K562 (cell line): Measurements from ENCODE around the gene ZNRD2. TPM values are rescaled to one million over a fixed set of nuclear protein-coding genes. Genes with fewer than 3 reads are reported as not detected.

ENCODE experiments used
- HDAC6 ChIP-seq: IDR thresholded peaks from 2 replicates; pipeline ENCODE4 v1.6.1; 2012; ENCODE audit warnings: low read depth, mild to moderate bottlenecking, control low read depth, inconsistent platforms, low read length, moderate library complexity
- HOMEZ ChIP-seq: fragments of 250-450 bp; sonication (Bioruptor Pico); IDR thresholded peaks from 2 replicates; pipeline ENCODE4 v1.4.0; 2020; ENCODE audit warnings: mild to moderate bottlenecking, moderate library complexity
- IRF1 ChIP-seq: sonication (generic); formaldehyde crosslinking; IDR thresholded peaks from 2 replicates; pipeline ENCODE4 v1.8.0; 2022; ENCODE audit warnings: missing genetic modification reagents, mild to moderate bottlenecking, borderline replicate concordance
- MNT ChIP-seq, 2 experiments: fragments of 450-650 bp; conservative IDR thresholded peaks; 2 replicates each; pipeline ENCODE4 v1.6.1; 2017; ENCODE audit warnings: mild to moderate bottlenecking in 2 of 2, moderate library complexity in 2 of 2
- RFX7 ChIP-seq: fragments of 250-450 bp; sonication (Bioruptor Pico); IDR thresholded peaks from 2 replicates; pipeline ENCODE4 v1.5.1; 2021; ENCODE audit warnings: mild to moderate bottlenecking
- SLC30A9 ChIP-seq: fragments of 250-450 bp; sonication (Bioruptor Pico); IDR thresholded peaks from 2 replicates; pipeline ENCODE4 v1.8.0; 2022; ENCODE audit warnings: mild to moderate bottlenecking, moderate library complexity
- ZBTB11 ChIP-seq, 3 experiments: fragments of 200-800 bp in 1 of 3; fragments of 250-450 bp in 1 of 3; fragments of 450-650 bp in 1 of 3; sonication (Bioruptor Pico) in 1 of 3; sonication (Bioruptor generic) in 1 of 3; formaldehyde crosslinking in 1 of 3; IDR thresholded peaks; 2 replicates each; pipeline versions ENCODE4 v1.6.1 to v1.8.0; 2016 to 2022; ENCODE audit warnings: mild to moderate bottlenecking in 2 of 3, missing genetic modification characterization in 2 of 3, missing compliant biosample characterization in 1 of 3, moderate library complexity in 1 of 3
- ZNF280B ChIP-seq: fragments of 250-450 bp; sonication (Bioruptor Pico); IDR thresholded peaks from 2 replicates; pipeline ENCODE4 v1.5.1; 2021; ENCODE audit warnings: mild to moderate bottlenecking
- ZNF609 ChIP-seq: sonication (generic); formaldehyde crosslinking; IDR thresholded peaks from 2 replicates; pipeline ENCODE4 v1.8.1; 2023; ENCODE audit warnings: missing genetic modification reagents, mild to moderate bottlenecking, borderline replicate concordance
- polyA plus RNA-seq, 8 experiments: library from polyadenylated mRNA; depleted of rRNA in 4 of 8; stranded (reverse) in 5 of 8; unstranded in 3 of 8; fragments of >200 nt; fragmentation: Nextera tagmentation in 2 of 8; fragmentation: Illumina TruSeq in 1 of 8; extraction: Ambion mirVana in 2 of 8; extraction: Trizol in 1 of 8; gene quantifications; 2 replicates each; pipeline versions ENCODE4 v1.2.1 to v1.2.3, GENCODE V29; 2011 to 2014; ENCODE audit warnings: inconsistent platforms in 1 of 8, missing spikeins in 1 of 8
- total RNA-seq, 7 experiments: library from RNA; depleted of rRNA in 6 of 7; stranded (reverse); fragments of >200 nt in 6 of 7; fragmentation: Illumina TruSeq in 2 of 7; extraction: Trizol in 2 of 7; gene quantifications; 2 replicates each; pipeline versions ENCODE4 v1.2.1 to v1.2.3, GENCODE V29; 2011 to 2021; ENCODE audit warnings: low replicate concordance in 1 of 7

The ZNRD2 gene
- total and polyA plus RNA-seq, 9 of the 15 experiments (the other 6 are each of a cell fraction or from before 2014, with no cell fraction given), result 13.4 to 129 (median 60.4) TPM

GRCh38 chr11:65551572-65552387 is 18.5 kb upstream of the ZNRD2 start (continued):
- TF ChIP-seq HOMEZ (no peak), MNT (conservative IDR thresholded peaks at IDR 0.05) (no peak), RFX7 (CRISPR knock-in tag) (no peak), ZNF609 (CRISPR knock-in tag) (no peak), ZBTB11 (CRISPR knock-in tag; IDR thresholded peaks at IDR 0.05) (no peak), IRF1 (CRISPR knock-in tag) (no peak), HDAC6 (0 out of 2 replicates have a peak, but pooled peaks have one; percentile 58), SLC30A9 (CRISPR knock-in tag) (no peak), ZNF280B (CRISPR knock-in tag) (no peak)
